Vagina (tissue), 2 donors: ENCODE measurements around the gene ST3GAL6. TPM values are rescaled to one million over a fixed set of nuclear protein-coding genes. Genes with fewer than 3 reads are reported as not detected.

Experiments used
- DNase-seq, 2 donors: peaks; one replicate each; pipeline ENCODE4 v3.0.0-alpha.2; 2017; ENCODE audit errors: extremely low spot score in 2 of 2
- H3K27ac ChIP-seq: fragments of 200-600 bp; sonication (generic); one replicate; pipeline ENCODE4 v1.5.1; 2019
- H3K27me3 ChIP-seq: fragments of 200-600 bp; sonication (generic); one replicate; pipeline ENCODE4 v1.5.1; 2019
- H3K36me3 ChIP-seq, 2 donors: fragments of 200-600 bp; sonication (generic); one replicate each; pipeline ENCODE4 v1.5.1; 2017 to 2019
- H3K4me1 ChIP-seq: fragments of 200-600 bp; sonication (generic); one replicate; pipeline ENCODE4 v1.5.1; 2019
- H3K4me3 ChIP-seq, 2 donors: fragments of 200-600 bp; sonication (generic); 1 replicate in 1 of 2; 2 replicates in 1 of 2; pipeline ENCODE4 v1.5.1; 2016 to 2019
- H3K9me3 ChIP-seq: fragments of 200-600 bp; sonication (generic); one replicate; pipeline ENCODE4 v1.5.1; 2019
- POLR2A ChIP-seq, 2 donors: fragments of 450-650 bp; IDR thresholded peaks; one replicate each; pipeline ENCODE4 v1.6.1; 2017; ENCODE audit warnings: antibody characterized with exemption in 2 of 2, mild to moderate bottlenecking in 2 of 2, moderate library complexity in 2 of 2
- POLR2AphosphoS5 ChIP-seq, 2 donors: sonication (generic); formaldehyde crosslinking; IDR thresholded peaks; one replicate each; pipeline ENCODE4 v1.9.0; 2017; ENCODE audit warnings: antibody characterized with exemption in 2 of 2, mild to moderate bottlenecking in 2 of 2, low read depth in 1 of 2; ENCODE audit not compliant: insufficient read depth in 1 of 2
- intact Hi-C: fragments of 100-400 bp; cut with DNase I; formaldehyde crosslinking; loops from one replicate; pipeline ENCODE4 v1.15.1; 2023
- total RNA-seq: library from RNA; depleted of rRNA; stranded (reverse); fragments of >200 nt; gene quantifications from one replicate; pipeline ENCODE4 v1.2.3, GENCODE V29; 2016
- TF ChIP-seq, protein P1 (sequence below), 3 experiments: fragments of 450-650 bp in 2 of 3; fragments of 200-600 bp in 1 of 3; sonication (generic) in 1 of 3; IDR thresholded peaks; one replicate each; pipeline ENCODE4 v1.5.1; 2017 to 2019; ENCODE audit warnings: antibody characterized with exemption in 3 of 3, mild to moderate bottlenecking in 2 of 3, moderate library complexity in 2 of 3

The ST3GAL6 gene
- total RNA-seq, 1 donor from 2014 or later = 1.7 TPM

DNA sequence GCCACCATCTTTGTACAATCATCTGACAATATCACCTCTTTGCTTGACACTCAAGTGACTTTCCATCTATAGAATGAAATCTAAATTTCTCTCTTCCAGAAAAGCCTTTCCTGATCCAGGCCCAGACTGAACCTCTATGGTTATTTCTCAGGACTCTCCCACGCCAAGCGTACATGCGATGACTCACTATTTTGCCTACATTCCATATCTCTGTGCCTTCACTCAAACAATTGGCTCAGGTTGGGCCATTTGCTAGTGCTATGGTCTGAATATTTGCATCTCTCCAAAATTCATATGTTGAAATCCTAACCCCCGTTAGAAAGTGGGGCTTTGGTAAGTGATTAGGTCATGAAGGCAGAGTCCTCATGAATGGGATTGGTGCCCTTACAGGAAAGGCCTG is 43.9 kb downstream of the ST3GAL6 start:
- H3K4me3 ChIP-seq = no peak overlapping the region
- TF ChIP-seq POLR2A (IDR thresholded peaks at IDR 0.05) (no peak), POLR2AphosphoS5 (IDR thresholded peaks at IDR 0.05; ENCODE audit: insufficient read depth in 1 of 2, low read depth in 1 of 2) (no peak)
- TF ChIP-seq, protein P1, sequence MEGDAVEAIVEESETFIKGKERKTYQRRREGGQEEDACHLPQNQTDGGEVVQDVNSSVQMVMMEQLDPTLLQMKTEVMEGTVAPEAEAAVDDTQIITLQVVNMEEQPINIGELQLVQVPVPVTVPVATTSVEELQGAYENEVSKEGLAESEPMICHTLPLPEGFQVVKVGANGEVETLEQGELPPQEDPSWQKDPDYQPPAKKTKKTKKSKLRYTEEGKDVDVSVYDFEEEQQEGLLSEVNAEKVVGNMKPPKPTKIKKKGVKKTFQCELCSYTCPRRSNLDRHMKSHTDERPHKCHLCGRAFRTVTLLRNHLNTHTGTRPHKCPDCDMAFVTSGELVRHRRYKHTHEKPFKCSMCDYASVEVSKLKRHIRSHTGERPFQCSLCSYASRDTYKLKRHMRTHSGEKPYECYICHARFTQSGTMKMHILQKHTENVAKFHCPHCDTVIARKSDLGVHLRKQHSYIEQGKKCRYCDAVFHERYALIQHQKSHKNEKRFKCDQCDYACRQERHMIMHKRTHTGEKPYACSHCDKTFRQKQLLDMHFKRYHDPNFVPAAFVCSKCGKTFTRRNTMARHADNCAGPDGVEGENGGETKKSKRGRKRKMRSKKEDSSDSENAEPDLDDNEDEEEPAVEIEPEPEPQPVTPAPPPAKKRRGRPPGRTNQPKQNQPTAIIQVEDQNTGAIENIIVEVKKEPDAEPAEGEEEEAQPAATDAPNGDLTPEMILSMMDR (IDR thresholded peaks at IDR 0.05) = no peak
- H3K27ac ChIP-seq = no peak overlapping the region
- intact Hi-C loops = no loop called here
- H3K4me1 ChIP-seq = no peaks in the 10 kb centered on the region
- H3K9me3 ChIP-seq = no peaks in the 10 kb centered on the region
- DNase-seq = no peak
- H3K27me3 ChIP-seq = no peaks in the 10 kb centered on the region
- H3K36me3 ChIP-seq = peaks cover 0 to 14% of the 10 kb centered on the region in 2 donors

DNA sequence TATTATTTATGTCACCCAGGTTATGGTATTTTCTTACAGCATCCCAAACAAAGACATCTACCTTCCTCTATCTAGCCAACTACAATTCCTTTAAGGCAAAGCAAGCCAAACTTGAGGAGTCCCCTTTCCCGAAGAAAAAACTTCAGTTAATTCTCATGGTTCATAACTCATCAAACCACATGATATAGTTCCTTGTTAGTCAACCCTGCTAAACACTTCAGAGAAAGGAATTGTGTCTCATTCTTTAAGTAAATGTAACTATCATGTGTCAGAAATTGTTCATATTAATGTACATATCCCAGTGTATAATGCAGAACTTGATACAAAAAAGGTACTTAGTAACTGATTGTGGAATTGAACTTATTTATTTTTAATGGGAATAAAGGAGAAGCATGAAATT is 44.4 kb downstream of the ST3GAL6 start:
- intact Hi-C loops = no loop called here
- peaks cover 0 to 14% of the 10 kb centered on the region in 2 donors for H3K36me3 ChIP-seq
- no peak for DNase-seq

DNA sequence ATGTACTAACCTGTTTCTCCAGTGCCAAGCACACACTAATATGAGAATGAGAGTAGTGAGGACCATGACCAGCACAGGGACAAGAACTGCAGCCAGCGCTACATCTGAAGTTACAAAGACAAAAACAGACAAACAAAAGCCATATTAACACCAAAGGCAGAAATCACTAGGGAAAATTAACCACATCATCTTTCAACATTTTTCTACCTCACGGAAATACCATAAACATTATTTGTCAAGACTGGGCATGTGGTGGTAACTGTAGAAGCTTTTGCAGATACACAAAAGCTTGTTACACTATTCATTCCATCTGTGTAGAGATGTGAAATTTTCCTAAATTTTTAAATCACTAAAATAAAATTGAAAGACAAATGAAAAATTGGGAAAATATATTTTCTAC is 44.9 kb downstream of the ST3GAL6 start:
- Histone ChIP-seq H3K4me1 (no peaks in the 10 kb centered on the region), H3K36me3 (peaks cover 0 to 14% of the 10 kb centered on the region in 2 donors), H3K4me3 (no peak overlapping the region), H3K27me3 (no peaks in the 10 kb centered on the region), H3K9me3 (no peaks in the 10 kb centered on the region), H3K27ac (no peak overlapping the region)
- intact Hi-C loops = no loop called here
- TF ChIP-seq, protein P1 (IDR thresholded peaks at IDR 0.05) = no peak
- no peak for TF ChIP-seq POLR2AphosphoS5 (IDR thresholded peaks at IDR 0.05; ENCODE audit: insufficient read depth in 1 of 2, low read depth in 1 of 2)
- TF ChIP-seq POLR2A (IDR thresholded peaks at IDR 0.05) = no peak
- no peak for DNase-seq

More for the DNA sequence above, 44.4 kb downstream of the ST3GAL6 start:
- H3K27ac ChIP-seq = no peak overlapping the region
- no peaks in the 10 kb centered on the region for H3K4me1 ChIP-seq
- no peak for TF ChIP-seq POLR2AphosphoS5 (IDR thresholded peaks at IDR 0.05; ENCODE audit: insufficient read depth in 1 of 2, low read depth in 1 of 2)
- TF ChIP-seq, protein P1 (IDR thresholded peaks at IDR 0.05) = no peak
- TF ChIP-seq POLR2A (IDR thresholded peaks at IDR 0.05) = no peak
- H3K9me3 ChIP-seq = no peaks in the 10 kb centered on the region
- H3K4me3 ChIP-seq = no peak overlapping the region
- no peaks in the 10 kb centered on the region for H3K27me3 ChIP-seq

DNA sequence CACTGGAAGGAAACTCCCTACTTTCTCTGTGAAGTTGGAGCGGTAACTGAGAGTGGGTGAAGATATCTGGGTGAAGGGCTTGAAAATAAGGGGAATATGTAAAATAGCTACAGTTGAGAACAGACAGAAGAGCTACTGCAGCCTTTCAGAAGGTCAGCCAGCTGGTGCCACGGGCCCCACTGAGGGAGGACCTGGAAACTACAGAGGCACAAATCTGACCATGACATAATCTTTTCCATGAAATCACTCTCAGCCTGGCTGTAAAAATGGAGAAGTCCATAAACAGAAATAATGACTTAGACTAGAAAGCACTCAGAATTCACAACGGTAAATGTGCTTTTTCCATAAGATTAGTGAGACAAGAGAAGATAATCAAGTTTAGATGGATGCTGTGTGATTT is 46.4 kb downstream of the ST3GAL6 start:
- no peak for DNase-seq
- Histone ChIP-seq H3K27me3 (no peaks in the 10 kb centered on the region), H3K4me1 (no peaks in the 10 kb centered on the region), H3K4me3 (no peak overlapping the region), H3K27ac (no peak overlapping the region), H3K9me3 (no peaks in the 10 kb centered on the region), H3K36me3 (peaks cover 0 to 14% of the 10 kb centered on the region in 2 donors)
- intact Hi-C loops = no loop called here
- TF ChIP-seq, protein P1 (IDR thresholded peaks at IDR 0.05) = no peak
- no peak for TF ChIP-seq POLR2A (IDR thresholded peaks at IDR 0.05)
- TF ChIP-seq POLR2AphosphoS5 (IDR thresholded peaks at IDR 0.05; ENCODE audit: insufficient read depth in 1 of 2, low read depth in 1 of 2) = no peak

DNA sequence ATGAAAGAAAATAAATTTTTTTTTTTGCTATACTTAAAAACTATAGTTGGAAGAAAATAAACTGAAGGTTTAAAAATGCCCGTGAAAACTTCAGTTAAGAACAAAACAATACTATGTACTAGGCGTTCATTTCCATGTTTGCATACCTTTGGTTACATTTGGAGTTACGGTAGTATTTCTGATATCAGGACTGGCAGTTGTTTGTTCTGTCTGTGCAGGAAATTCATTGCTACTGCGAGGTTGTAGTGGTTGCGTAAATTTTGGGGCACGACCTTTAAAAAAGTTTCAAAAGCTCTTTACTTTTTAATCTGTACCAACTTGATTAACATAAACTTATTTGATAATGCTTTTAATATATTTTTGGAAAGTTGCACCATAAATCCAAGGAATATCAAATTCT is 47.9 kb downstream of the ST3GAL6 start:
- no peak overlapping the region for H3K4me3 ChIP-seq
- H3K27me3 ChIP-seq = no peaks in the 10 kb centered on the region
- no peak for DNase-seq
- peaks cover 0 to 14% of the 10 kb centered on the region in 2 donors for H3K36me3 ChIP-seq
- no peaks in the 10 kb centered on the region for H3K9me3 ChIP-seq
- H3K27ac ChIP-seq = no peak overlapping the region
- intact Hi-C loops = loop anchor here (10.0 kb wide), 2 partner anchors 184 to 206 kb away; no protein-coding TSS in a partner anchor
- H3K4me1 ChIP-seq = no peaks in the 10 kb centered on the region
- TF ChIP-seq POLR2AphosphoS5 (IDR thresholded peaks at IDR 0.05; ENCODE audit: insufficient read depth in 1 of 2, low read depth in 1 of 2) = no peak
- TF ChIP-seq, protein P1 (IDR thresholded peaks at IDR 0.05) = no peak
- no peak for TF ChIP-seq POLR2A (IDR thresholded peaks at IDR 0.05)
